PC-3 (cell line): ENCODE data around the gene UBXN11.

Source experiments
- CTCF ChIP-seq: fragments of 300-600 bp; sonication (generic); conservative IDR thresholded peaks from 2 replicates; pipeline ENCODE4 v1.5.1; 2017; ENCODE audit warnings: antibody characterized with exemption, low read depth, mild to moderate bottlenecking, low read length
- EZH2phosphoT487 ChIP-seq: fragments of 300-600 bp; sonication (generic); IDR thresholded peaks from 2 replicates; pipeline ENCODE4 v1.6.1; 2018; ENCODE audit warnings: mild to moderate bottlenecking, antibody characterized with exemption, low read length, borderline replicate concordance

- no peak for TF ChIP-seq EZH2phosphoT487
- no peak for TF ChIP-seq CTCF
These were observed 12.1 kb upstream of the UBXN11 start for GRCh38 chr1:26318338-26319064.
